VCaP (cell line): ENCODE data around the gene PPP1R12A.

Experiments used
- H3K27ac ChIP-seq: fragments of 450-650 bp; 2 replicates; pipeline ENCODE4 v1.5.1; 2017
- CTCF ChIP-seq: fragments of 450-650 bp; conservative IDR thresholded peaks from 2 replicates; pipeline ENCODE4 v1.5.1; 2017; ENCODE audit warnings: mild to moderate bottlenecking, moderate library complexity

The PPP1R12A gene

GRCh38 chr12:79926951-79927350, 7.9 kb downstream of the PPP1R12A start:
- H3K27ac ChIP-seq = no peak overlapping the region

DNA sequence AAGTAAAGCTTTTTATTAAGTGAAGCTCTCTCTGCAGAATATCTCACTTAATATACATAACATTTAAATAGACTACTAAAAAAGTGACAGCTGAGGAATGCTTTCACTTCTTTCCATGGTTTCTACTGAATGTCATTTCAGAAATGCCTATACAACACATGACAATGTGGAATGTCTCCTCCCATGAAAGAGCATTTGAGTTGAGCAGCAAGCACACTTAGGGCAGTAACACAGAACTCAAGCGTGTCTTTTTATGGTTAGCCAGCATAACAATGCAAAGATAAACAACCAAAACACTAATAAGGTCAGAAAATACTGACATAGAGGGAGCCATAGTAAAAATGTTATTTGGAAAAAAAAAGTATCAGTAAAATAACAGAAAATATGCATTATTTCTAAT, 9.4 kb downstream of the PPP1R12A start:
- TF ChIP-seq CTCF = no peak
- H3K27ac ChIP-seq = no peak overlapping the region

More at GRCh38 chr12:79926951-79927350, 7.9 kb downstream of the PPP1R12A start:
- no peak for TF ChIP-seq CTCF

DNA sequence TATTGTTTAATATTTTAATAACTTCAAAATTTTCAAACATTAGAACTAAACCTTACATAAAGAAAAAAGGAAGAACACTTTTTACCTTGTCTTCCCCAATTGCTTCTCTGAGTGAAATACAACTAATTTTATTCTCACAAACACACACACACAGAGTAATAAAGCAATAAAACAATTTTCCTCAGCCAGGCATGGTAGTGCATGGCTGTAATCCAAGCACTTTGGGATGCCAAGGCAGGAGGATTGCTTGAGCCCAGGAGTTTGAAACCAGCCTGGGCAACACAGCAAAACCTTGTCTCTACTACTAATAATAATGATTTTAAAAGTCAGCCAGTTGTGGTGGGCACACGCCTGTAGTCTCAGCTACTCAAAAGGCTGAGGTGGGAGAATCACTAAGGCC, 13.1 kb downstream of the PPP1R12A start:
- TF ChIP-seq CTCF = no peak
- H3K27ac ChIP-seq = no peak overlapping the region

DNA sequence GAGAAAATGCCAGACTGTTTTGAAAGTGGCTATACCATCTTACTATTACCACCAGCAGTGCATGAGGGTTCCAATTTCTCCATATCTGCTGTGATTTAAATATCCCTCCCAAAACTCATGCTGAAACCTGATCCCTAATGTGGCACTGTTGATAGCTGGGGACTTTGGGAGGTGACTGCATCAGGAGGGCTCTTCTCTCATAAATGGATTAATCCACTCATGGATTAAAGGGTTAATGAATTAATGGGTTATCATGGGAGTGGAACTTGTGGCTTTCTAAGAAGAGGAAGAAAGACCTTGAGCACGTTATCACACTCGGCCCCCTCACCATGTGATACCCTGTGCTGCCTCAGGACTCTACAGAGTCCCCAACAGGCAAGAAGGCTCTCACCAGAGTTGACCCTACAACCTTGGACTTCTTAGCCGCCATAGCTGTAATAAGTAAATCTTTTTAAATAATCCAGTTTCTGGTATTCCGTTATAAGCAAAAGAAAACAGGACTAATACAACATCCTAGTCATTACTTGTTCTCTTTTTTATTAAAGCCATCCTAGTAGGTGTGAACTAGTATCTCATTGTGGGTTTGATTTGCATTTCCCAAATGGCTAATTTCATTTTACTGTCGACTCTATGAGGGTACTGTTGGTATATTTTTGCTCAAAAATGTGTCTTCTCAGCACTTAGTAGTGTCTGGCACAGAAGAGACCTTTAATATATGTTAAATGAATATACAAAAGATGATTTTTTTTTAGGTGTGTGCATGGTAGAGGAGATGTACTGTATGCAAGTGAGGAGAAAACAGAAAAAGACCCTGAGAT, 14.3 kb downstream of the PPP1R12A start:
- no peak overlapping the region for H3K27ac ChIP-seq

DNA sequence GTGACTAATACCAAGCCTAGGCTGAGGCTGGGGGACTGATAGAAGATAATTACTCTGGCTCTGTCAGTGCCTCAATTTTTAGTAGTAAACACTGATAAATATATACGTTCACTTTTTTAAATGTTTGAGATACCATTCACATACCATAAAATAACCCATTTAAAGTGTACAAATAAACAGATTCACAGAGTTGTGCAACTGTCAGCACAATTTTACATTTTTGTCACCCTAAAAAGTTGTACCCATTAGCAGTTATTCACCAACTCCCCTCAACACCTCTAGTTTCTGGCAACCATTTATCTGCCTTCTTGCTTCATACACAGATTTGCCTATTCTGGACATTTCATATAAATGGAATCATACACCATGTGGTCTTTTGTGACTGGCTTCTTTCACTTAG, 15.1 kb downstream of the PPP1R12A start:
- H3K27ac ChIP-seq = no peak overlapping the region
- no peak for TF ChIP-seq CTCF

More for the DNA sequence above, 14.3 kb downstream of the PPP1R12A start:
- no peak for TF ChIP-seq CTCF

GRCh38 chr12:79916826-79917225, 18.1 kb downstream of the PPP1R12A start:
- no peak for TF ChIP-seq CTCF

GRCh38 chr12:79911889-79912656, 22.8 kb downstream of the PPP1R12A start:
- no peak overlapping the region for H3K27ac ChIP-seq
- no peak for TF ChIP-seq CTCF

More at GRCh38 chr12:79916826-79917225, 18.1 kb downstream of the PPP1R12A start:
- H3K27ac ChIP-seq = no peak overlapping the region
